Measurements from ENCODE around the gene ARHGAP42.

- TF ChIP-seq, protein P1, sequence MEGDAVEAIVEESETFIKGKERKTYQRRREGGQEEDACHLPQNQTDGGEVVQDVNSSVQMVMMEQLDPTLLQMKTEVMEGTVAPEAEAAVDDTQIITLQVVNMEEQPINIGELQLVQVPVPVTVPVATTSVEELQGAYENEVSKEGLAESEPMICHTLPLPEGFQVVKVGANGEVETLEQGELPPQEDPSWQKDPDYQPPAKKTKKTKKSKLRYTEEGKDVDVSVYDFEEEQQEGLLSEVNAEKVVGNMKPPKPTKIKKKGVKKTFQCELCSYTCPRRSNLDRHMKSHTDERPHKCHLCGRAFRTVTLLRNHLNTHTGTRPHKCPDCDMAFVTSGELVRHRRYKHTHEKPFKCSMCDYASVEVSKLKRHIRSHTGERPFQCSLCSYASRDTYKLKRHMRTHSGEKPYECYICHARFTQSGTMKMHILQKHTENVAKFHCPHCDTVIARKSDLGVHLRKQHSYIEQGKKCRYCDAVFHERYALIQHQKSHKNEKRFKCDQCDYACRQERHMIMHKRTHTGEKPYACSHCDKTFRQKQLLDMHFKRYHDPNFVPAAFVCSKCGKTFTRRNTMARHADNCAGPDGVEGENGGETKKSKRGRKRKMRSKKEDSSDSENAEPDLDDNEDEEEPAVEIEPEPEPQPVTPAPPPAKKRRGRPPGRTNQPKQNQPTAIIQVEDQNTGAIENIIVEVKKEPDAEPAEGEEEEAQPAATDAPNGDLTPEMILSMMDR (IDR thresholded peaks at IDR 0.05), result no peak
- TF ChIP-seq EP300 (IDR thresholded peaks at IDR 0.05) (no peak), POLR2A (IDR thresholded peaks at IDR 0.05) (no peak)
Measured at GRCh38 chr11:101030015-101030414, 342.9 kb downstream of the ARHGAP42 start.
